Activated naive CD8-positive, alpha-beta T cell treated with anti-CD3 and anti-CD28 coated beads for 36 hours (primary cell): ENCODE data around the gene CUX1. TPM values are rescaled to one million over a fixed set of nuclear protein-coding genes. Genes with fewer than 3 reads are reported as not detected.

Source experiments
- DNase-seq: peaks from one replicate; pipeline ENCODE4 v3.0.0; 2021
- H3K27ac Mint-ChIP-seq: one replicate; pipeline ENCODE4 v1.8.0; 2022; ENCODE audit warnings: mild to moderate bottlenecking, moderate library complexity, mixed read lengths
- H3K27me3 Mint-ChIP-seq: one replicate; pipeline ENCODE4 v1.8.0; 2022; ENCODE audit warnings: mild to moderate bottlenecking, mixed read lengths
- H3K36me3 Mint-ChIP-seq: one replicate; pipeline ENCODE4 v1.8.0; 2021; ENCODE audit warnings: mild to moderate bottlenecking, mixed read lengths
- H3K4me1 Mint-ChIP-seq: one replicate; pipeline ENCODE4 v1.8.0; 2021; ENCODE audit warnings: mixed read lengths
- H3K4me3 Mint-ChIP-seq: one replicate; pipeline ENCODE4 v1.8.0; 2022; ENCODE audit warnings: mild to moderate bottlenecking, moderate library complexity, mixed read lengths
- H3K9me3 Mint-ChIP-seq: one replicate; pipeline ENCODE4 v1.8.0; 2022; ENCODE audit warnings: mixed read lengths
- total RNA-seq, 2 experiments: library from RNA; stranded (reverse); gene quantifications; one replicate each; pipeline ENCODE4 v1.2.3, GENCODE V29; 2021

The CUX1 gene
- total RNA-seq, 2 experiments from 2014 or later: 14.2 to 14.5 TPM

GRCh38 chr7:102205915-102206314, 388.5 kb downstream of the CUX1 start:
- Mint-ChIP-seq H3K4me3 (no peak overlapping the region), H3K27ac (no peak overlapping the region), H3K36me3 (peaks cover 1% of the 10 kb centered on the region), H3K9me3 (no peaks in the 10 kb centered on the region), H3K27me3 (no peaks in the 10 kb centered on the region), H3K4me1 (no peaks in the 10 kb centered on the region)
- no peak for DNase-seq

GRCh38 chr7:102208826-102209225, 391.4 kb downstream of the CUX1 start:
- Mint-ChIP-seq H3K9me3 (no peaks in the 10 kb centered on the region), H3K36me3 (peaks cover 4% of the 10 kb centered on the region), H3K4me3 (no peak overlapping the region), H3K27me3 (no peaks in the 10 kb centered on the region), H3K27ac (no peak overlapping the region), H3K4me1 (no peaks in the 10 kb centered on the region)
- no peak for DNase-seq

- DNase-seq: no peak
- no peaks in the 10 kb centered on the region for H3K4me1 Mint-ChIP-seq
- H3K9me3 Mint-ChIP-seq: no peaks in the 10 kb centered on the region
- no peaks in the 10 kb centered on the region for H3K27me3 Mint-ChIP-seq
- peaks cover 4% of the 10 kb centered on the region for H3K36me3 Mint-ChIP-seq
- H3K27ac Mint-ChIP-seq: no peak overlapping the region
- H3K4me3 Mint-ChIP-seq: no peak overlapping the region
Measured at GRCh38 chr7:102210787-102211186, 393.4 kb downstream of the CUX1 start.

GRCh38 chr7:102211590-102212550, 394.4 kb downstream of the CUX1 start:
- H3K27me3 Mint-ChIP-seq: no peaks in the 10 kb centered on the region
- peaks cover 4% of the 10 kb centered on the region for H3K36me3 Mint-ChIP-seq
- H3K27ac Mint-ChIP-seq: no peak overlapping the region

GRCh38 chr7:102214477-102215072, 397.1 kb downstream of the CUX1 start:
- H3K4me1 Mint-ChIP-seq: no peaks in the 10 kb centered on the region
- no peaks in the 10 kb centered on the region for H3K9me3 Mint-ChIP-seq
- peaks cover 4% of the 10 kb centered on the region for H3K36me3 Mint-ChIP-seq
- no peak overlapping the region for H3K27ac Mint-ChIP-seq
- H3K27me3 Mint-ChIP-seq: no peaks in the 10 kb centered on the region
- H3K4me3 Mint-ChIP-seq: no peak overlapping the region
- no peak for DNase-seq

More at GRCh38 chr7:102211590-102212550, 394.4 kb downstream of the CUX1 start:
- H3K9me3 Mint-ChIP-seq: no peaks in the 10 kb centered on the region
- H3K4me1 Mint-ChIP-seq: no peaks in the 10 kb centered on the region
- no peak overlapping the region for H3K4me3 Mint-ChIP-seq
- DNase-seq: no peak

GRCh38 chr7:102215256-102215655, 397.8 kb downstream of the CUX1 start:
- H3K27ac Mint-ChIP-seq: no peak overlapping the region

GRCh38 chr7:102215711-102216110, 398.3 kb downstream of the CUX1 start:
- no peaks in the 10 kb centered on the region for H3K4me1 Mint-ChIP-seq
- no peak overlapping the region for H3K27ac Mint-ChIP-seq
- H3K9me3 Mint-ChIP-seq: no peaks in the 10 kb centered on the region
- no peak overlapping the region for H3K4me3 Mint-ChIP-seq
- DNase-seq: no peak
- no peaks in the 10 kb centered on the region for H3K27me3 Mint-ChIP-seq
- peaks cover 4% of the 10 kb centered on the region for H3K36me3 Mint-ChIP-seq

More at GRCh38 chr7:102215256-102215655, 397.8 kb downstream of the CUX1 start:
- H3K4me3 Mint-ChIP-seq: no peak overlapping the region
- peaks cover 4% of the 10 kb centered on the region for H3K36me3 Mint-ChIP-seq
- H3K4me1 Mint-ChIP-seq: no peaks in the 10 kb centered on the region
- no peaks in the 10 kb centered on the region for H3K9me3 Mint-ChIP-seq
- DNase-seq: no peak
- no peaks in the 10 kb centered on the region for H3K27me3 Mint-ChIP-seq

GRCh38 chr7:102216573-102217314, 399.3 kb downstream of the CUX1 start:
- no peak for DNase-seq
- Mint-ChIP-seq H3K36me3 (peaks cover 4% of the 10 kb centered on the region), H3K4me3 (no peak overlapping the region), H3K4me1 (no peaks in the 10 kb centered on the region), H3K27me3 (no peaks in the 10 kb centered on the region), H3K27ac (no peak overlapping the region), H3K9me3 (no peaks in the 10 kb centered on the region)

- Mint-ChIP-seq H3K4me3 (no peak overlapping the region), H3K4me1 (no peaks in the 10 kb centered on the region), H3K36me3 (no peaks in the 10 kb centered on the region), H3K27me3 (no peaks in the 10 kb centered on the region), H3K9me3 (no peaks in the 10 kb centered on the region), H3K27ac (no peak overlapping the region)
- DNase-seq: no peak
Measured at GRCh38 chr7:102220229-102220850, 402.9 kb downstream of the CUX1 start.

- Mint-ChIP-seq H3K27ac (no peak overlapping the region), H3K4me3 (no peak overlapping the region), H3K4me1 (no peaks in the 10 kb centered on the region), H3K27me3 (no peaks in the 10 kb centered on the region), H3K36me3 (no peaks in the 10 kb centered on the region), H3K9me3 (no peaks in the 10 kb centered on the region)
- DNase-seq: no peak
Measured at GRCh38 chr7:102220960-102221800, 403.8 kb downstream of the CUX1 start.

GRCh38 chr7:102221961-102222360, 404.5 kb downstream of the CUX1 start:
- Mint-ChIP-seq H3K27me3 (no peaks in the 10 kb centered on the region), H3K4me3 (no peak overlapping the region), H3K27ac (no peak overlapping the region), H3K9me3 (no peaks in the 10 kb centered on the region), H3K4me1 (no peaks in the 10 kb centered on the region), H3K36me3 (no peaks in the 10 kb centered on the region)
- no peak for DNase-seq

- H3K4me3 Mint-ChIP-seq: no peak overlapping the region
- H3K27me3 Mint-ChIP-seq: no peaks in the 10 kb centered on the region
- no peaks in the 10 kb centered on the region for H3K9me3 Mint-ChIP-seq
- H3K36me3 Mint-ChIP-seq: no peaks in the 10 kb centered on the region
- no peak overlapping the region for H3K27ac Mint-ChIP-seq
- DNase-seq: no peak
- no peaks in the 10 kb centered on the region for H3K4me1 Mint-ChIP-seq
Measured at GRCh38 chr7:102222445-102222844, 405.0 kb downstream of the CUX1 start.

GRCh38 chr7:102223184-102223583, 405.8 kb downstream of the CUX1 start:
- Mint-ChIP-seq H3K4me3 (no peak overlapping the region), H3K27ac (no peak overlapping the region)

GRCh38 chr7:102225025-102225424, 407.6 kb downstream of the CUX1 start:
- H3K27ac Mint-ChIP-seq: no peak overlapping the region
- no peaks in the 10 kb centered on the region for H3K27me3 Mint-ChIP-seq
- H3K4me3 Mint-ChIP-seq: no peak overlapping the region
- no peaks in the 10 kb centered on the region for H3K36me3 Mint-ChIP-seq
- no peaks in the 10 kb centered on the region for H3K4me1 Mint-ChIP-seq
- DNase-seq: no peak
- no peaks in the 10 kb centered on the region for H3K9me3 Mint-ChIP-seq

More at GRCh38 chr7:102223184-102223583, 405.8 kb downstream of the CUX1 start:
- Mint-ChIP-seq H3K27me3 (no peaks in the 10 kb centered on the region), H3K4me1 (no peaks in the 10 kb centered on the region), H3K36me3 (no peaks in the 10 kb centered on the region), H3K9me3 (no peaks in the 10 kb centered on the region)
- DNase-seq: no peak
